ENCODE data around the gene FCHO2. TPM values are rescaled to one million over a fixed set of nuclear protein-coding genes. Genes with fewer than 3 reads are reported as not detected.

The FCHO2 gene
- total RNA-seq, 1 donor from 2014 or later = 27.2 TPM

GRCh38 chr5:73114044-73114688, 158.3 kb downstream of the FCHO2 start:
- DNase-seq = no peak

- peak; percentile 17 for DNase-seq
Observed at GRCh38 chr5:73115399-73116051, 159.7 kb downstream of the FCHO2 start.

- no peak for DNase-seq
Observed at GRCh38 chr5:73116506-73116905, 160.7 kb downstream of the FCHO2 start.

GRCh38 chr5:73117088-73117740, 161.4 kb downstream of the FCHO2 start:
- no peak for DNase-seq

- peak; percentile 47 for DNase-seq
Observed at GRCh38 chr5:73118391-73118973, 162.6 kb downstream of the FCHO2 start.

- no peak for DNase-seq
Observed at GRCh38 chr5:73119451-73120157, 163.8 kb downstream of the FCHO2 start.

- peak; percentile 56 for DNase-seq
Observed at GRCh38 chr5:73120222-73121118, 164.6 kb downstream of the FCHO2 start, which contains the start of gene TMEM171. Gene TMEM171, plus strand, starts transcription at chr5:73120575. Its CDS starts 2,799 bp downstream, at chr5:73123374.

GRCh38 chr5:73121119-73121463, 165.2 kb downstream of the FCHO2 start:
- DNase-seq = no peak

GRCh38 chr5:73122875-73123810, 167.3 kb downstream of the FCHO2 start:
- DNase-seq = peak; percentile 17

GRCh38 chr5:73125289-73125688, 169.4 kb downstream of the FCHO2 start:
- DNase-seq = no peak

GRCh38 chr5:73126381-73126780, 170.5 kb downstream of the FCHO2 start:
- no peak for DNase-seq

GRCh38 chr5:73126957-73127356, 171.1 kb downstream of the FCHO2 start:
- DNase-seq = no peak

GRCh38 chr5:73129143-73129542, 173.3 kb downstream of the FCHO2 start:
- no peak for DNase-seq

GRCh38 chr5:73130811-73131210, 175.0 kb downstream of the FCHO2 start:
- no peak for DNase-seq

- no peak for DNase-seq
Observed at GRCh38 chr5:73131711-73132425, 176.0 kb downstream of the FCHO2 start.

GRCh38 chr5:73132759-73133158, 176.9 kb downstream of the FCHO2 start:
- no peak for DNase-seq

- no peak for DNase-seq
Observed at GRCh38 chr5:73135021-73135420, 179.2 kb downstream of the FCHO2 start.

- DNase-seq = no peak
Observed at GRCh38 chr5:73135429-73136054, 179.7 kb downstream of the FCHO2 start.

GRCh38 chr5:73136055-73136562, 180.3 kb downstream of the FCHO2 start:
- peak; percentile 43 for DNase-seq

Measured in tongue (tissue), 2 donors.